GM10248 (cell line): ENCODE measurements around the gene TNFRSF13B.
"Not testable (repeated sequence)": the region's sequence is repeated elsewhere in the genome, so short reads cannot be mapped to it uniquely, and the experiment has no call there.

Experiments
- CTCF ChIA-PET: fragments of 300-600 bp; sonication (Branson Sonifier 250); formaldehyde crosslinking; extraction: SDS; loops from one replicate; lab custom pipeline; 2021; ENCODE audit warnings: antibody characterized with exemption; lab: Yijun Ruan, JAX
- POLR2A ChIA-PET: fragments of 350-650 bp; sonication (Branson Sonifier 250); formaldehyde crosslinking; extraction: SDS; loops from one replicate; lab custom pipeline; 2020; ENCODE audit warnings: antibody characterized with exemption; lab: Yijun Ruan, JAX
- DNase-seq: peaks from one replicate; pipeline ENCODE4 v3.0.0; 2012; ENCODE audit errors: extremely low spot score
- CTCF ChIP-seq: IDR thresholded peaks from 2 replicates; pipeline ENCODE4 v1.5.1; 2012; ENCODE audit warnings: mild to moderate bottlenecking, low read depth; ENCODE audit errors: extremely low read depth, missing control alignments, control extremely low read depth

Gene TNFRSF13B

GRCh38 chr17:16973760-16974540, 2.0 kb upstream of the TNFRSF13B start:
- POLR2A ChIA-PET, result interaction anchor here (1.1 to 8.1 kb wide), 3 partner anchors 8 to 14 kb away, joined by 3 to 65 read pairs (median 4); no protein-coding TSS in a partner anchor
- peak; percentile 42 for DNase-seq
- CTCF ChIA-PET, result interaction anchor here (1.0 to 11.4 kb wide), 5 partner anchors 9 to 59 kb away, joined by 3 to 163 read pairs (median 5); no protein-coding TSS in a partner anchor
- TF ChIP-seq CTCF, result no peak

GRCh38 chr17:16973043-16973442, 1.1 kb upstream of the TNFRSF13B start:
- ChIA-PET POLR2A (interaction anchor here (1.3 to 8.1 kb wide), 2 partner anchors 9 to 15 kb away, joined by 3 to 65 read pairs; no protein-coding TSS in a partner anchor), CTCF (interaction anchor here (1.0 to 11.4 kb wide), 3 partner anchors 17 to 58 kb away, joined by 3 to 163 read pairs (median 3); no protein-coding TSS in a partner anchor)
- DNase-seq, result not testable (repeated sequence)

GRCh38 chr17:16972346-16972745, 428 bp upstream of the TNFRSF13B start:
- DNase-seq, result no peak
- CTCF ChIA-PET, result no interaction called here
- POLR2A ChIA-PET, result no interaction called here
- no peak for TF ChIP-seq CTCF

GRCh38 chr17:16969931-16970906, 1.7 kb downstream of the TNFRSF13B start:
- no peak for TF ChIP-seq CTCF
- no peak for DNase-seq
- POLR2A ChIA-PET, result interaction anchor here (0.8 to 1.8 kb wide), 3 partner anchors 9 to 18 kb away, joined by 3 to 6 read pairs (median 6); no protein-coding TSS in a partner anchor
- CTCF ChIA-PET, result interaction anchor here (1.1 to 3.6 kb wide), 5 partner anchors 13 to 24 kb away, joined by 3 to 25 read pairs (median 7); no protein-coding TSS in a partner anchor

- no peak for DNase-seq
- ChIA-PET CTCF (interaction anchor here (1.1 to 3.6 kb wide), 8 partner anchors 9 to 23 kb away, joined by 3 to 25 read pairs (median 6); no protein-coding TSS in a partner anchor), POLR2A (interaction anchor here (1.0 kb wide), 1 partner anchor 11 kb away, joined by 3 read pairs; no protein-coding TSS in a partner anchor)
- no peak for TF ChIP-seq CTCF
These were observed 3.1 kb downstream of the TNFRSF13B start for GRCh38 chr17:16968786-16969185.

- ChIA-PET CTCF (interaction anchor here (1.5 to 1.9 kb wide), 2 partner anchors 10 to 19 kb away, joined by 3 to 8 read pairs; no protein-coding TSS in a partner anchor), POLR2A (no interaction called here)
- DNase-seq, result no peak
- TF ChIP-seq CTCF, result no peak
These were observed 9.1 kb downstream of the TNFRSF13B start for GRCh38 chr17:16962804-16963203.
